ENCODE data around the gene CCDC78.
A peak's percentile ranks its signal among the peaks of the same experiment; 100 is the strongest.

The CCDC78 gene

GRCh38 chr16:685967-686366 lies 40.3 kb downstream of the CCDC78 start:
- Histone ChIP-seq H3K27ac (ENCODE audit: poor library complexity, severe bottlenecking) (no peak overlapping the region), H3K27me3 (ENCODE audit: insufficient read depth, poor library complexity, severe bottlenecking) (no peaks in the 10 kb centered on the region), H3K9me3 (ENCODE audit: severe bottlenecking) (no peaks in the 10 kb centered on the region), H3K36me3 (ENCODE audit: low read depth) (peaks cover 44% of the 10 kb centered on the region), H3K4me1 (ENCODE audit: insufficient read depth, poor library complexity, severe bottlenecking) (peaks cover 13% of the 10 kb centered on the region), H3K4me3 (ENCODE audit: severe bottlenecking) (no peak overlapping the region)
- TF ChIP-seq, protein P1, sequence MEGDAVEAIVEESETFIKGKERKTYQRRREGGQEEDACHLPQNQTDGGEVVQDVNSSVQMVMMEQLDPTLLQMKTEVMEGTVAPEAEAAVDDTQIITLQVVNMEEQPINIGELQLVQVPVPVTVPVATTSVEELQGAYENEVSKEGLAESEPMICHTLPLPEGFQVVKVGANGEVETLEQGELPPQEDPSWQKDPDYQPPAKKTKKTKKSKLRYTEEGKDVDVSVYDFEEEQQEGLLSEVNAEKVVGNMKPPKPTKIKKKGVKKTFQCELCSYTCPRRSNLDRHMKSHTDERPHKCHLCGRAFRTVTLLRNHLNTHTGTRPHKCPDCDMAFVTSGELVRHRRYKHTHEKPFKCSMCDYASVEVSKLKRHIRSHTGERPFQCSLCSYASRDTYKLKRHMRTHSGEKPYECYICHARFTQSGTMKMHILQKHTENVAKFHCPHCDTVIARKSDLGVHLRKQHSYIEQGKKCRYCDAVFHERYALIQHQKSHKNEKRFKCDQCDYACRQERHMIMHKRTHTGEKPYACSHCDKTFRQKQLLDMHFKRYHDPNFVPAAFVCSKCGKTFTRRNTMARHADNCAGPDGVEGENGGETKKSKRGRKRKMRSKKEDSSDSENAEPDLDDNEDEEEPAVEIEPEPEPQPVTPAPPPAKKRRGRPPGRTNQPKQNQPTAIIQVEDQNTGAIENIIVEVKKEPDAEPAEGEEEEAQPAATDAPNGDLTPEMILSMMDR (IDR thresholded peaks at IDR 0.05; ENCODE audit: poor library complexity, severe bottlenecking): peak; percentile 56
- no peak for ATAC-seq (ENCODE audit: low read depth)
- no peak for DNase-seq (ENCODE audit: low spot score)

DNA sequence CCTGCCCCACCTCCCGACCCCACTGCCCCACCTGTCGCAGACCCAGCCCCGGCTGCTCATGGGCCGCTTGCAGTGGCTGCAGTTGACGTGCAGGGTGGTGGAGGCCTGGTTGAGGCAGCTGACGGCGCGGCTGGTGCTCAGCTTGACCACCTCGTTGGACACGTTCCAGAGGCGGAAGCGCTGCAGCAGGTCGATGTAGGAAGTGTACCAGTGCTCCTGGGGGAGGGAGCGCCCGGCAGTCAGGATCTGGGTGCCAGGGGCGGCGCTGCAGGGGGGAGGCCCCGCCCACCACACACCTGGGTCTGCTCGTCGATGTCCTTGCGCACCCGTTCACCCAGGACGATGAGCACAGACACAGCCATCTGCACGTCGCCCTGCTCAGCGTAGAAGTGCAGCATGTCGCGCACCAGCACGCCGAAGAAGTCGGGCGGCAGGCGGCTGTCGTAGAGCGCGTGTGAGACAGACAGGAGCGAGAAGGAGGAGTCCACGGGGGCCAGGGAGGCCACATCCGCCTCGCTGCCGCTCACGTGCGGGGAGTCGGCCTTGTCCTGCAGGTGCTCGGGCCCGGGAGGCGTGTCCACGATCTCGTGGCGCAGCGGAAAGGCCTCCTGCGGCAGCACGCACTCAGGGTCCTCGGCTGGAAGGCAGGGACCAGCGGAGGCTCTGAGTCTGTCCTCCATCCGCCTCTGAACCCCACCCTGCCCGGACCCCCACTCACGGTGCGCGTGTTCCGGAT lies 41.1 kb downstream of the CCDC78 start:
- Histone ChIP-seq H3K36me3 (ENCODE audit: low read depth) (peaks cover 44% of the 10 kb centered on the region), H3K27me3 (ENCODE audit: insufficient read depth, poor library complexity, severe bottlenecking) (no peaks in the 10 kb centered on the region), H3K27ac (ENCODE audit: poor library complexity, severe bottlenecking) (peak overlapping the region; percentile 77), H3K9me3 (ENCODE audit: severe bottlenecking) (no peaks in the 10 kb centered on the region), H3K4me1 (ENCODE audit: insufficient read depth, poor library complexity, severe bottlenecking) (peaks cover 13% of the 10 kb centered on the region), H3K4me3 (ENCODE audit: severe bottlenecking) (no peak overlapping the region)
- ATAC-seq (ENCODE audit: low read depth) (no peak), DNase-seq (ENCODE audit: low spot score) (no peak)
- TF ChIP-seq, protein P1 (IDR thresholded peaks at IDR 0.05; ENCODE audit: poor library complexity, severe bottlenecking): no peak

GRCh38 chr16:684071-684794 lies 42.0 kb downstream of the CCDC78 start, which contains the start of gene JMJD8:
JMJD8 (minus strand) TSS chr16:684334; CDS start chr16:684319, 15 bp downstream.
- TF ChIP-seq, protein P1 (IDR thresholded peaks at IDR 0.05; ENCODE audit: poor library complexity, severe bottlenecking): no peak
- H3K27me3 ChIP-seq (ENCODE audit: insufficient read depth, poor library complexity, severe bottlenecking): no peaks in the 10 kb centered on the region
- no peaks in the 10 kb centered on the region for H3K9me3 ChIP-seq (ENCODE audit: severe bottlenecking)
- DNase-seq (ENCODE audit: low spot score) (peak; percentile 99), ATAC-seq (ENCODE audit: low read depth) (peak; percentile 67)
- H3K4me1 ChIP-seq (ENCODE audit: insufficient read depth, poor library complexity, severe bottlenecking): peaks cover 12% of the 10 kb centered on the region
- peak within 1 kb of the TSS; percentile 72 for H3K4me3 ChIP-seq (ENCODE audit: severe bottlenecking)
- H3K27ac ChIP-seq (ENCODE audit: poor library complexity, severe bottlenecking): peak within 1 kb of the TSS; percentile 77
- peaks cover 44% of the 10 kb centered on the region for H3K36me3 ChIP-seq (ENCODE audit: low read depth)

GRCh38 chr16:683396-684070 lies 42.7 kb downstream of the CCDC78 start:
- H3K27me3 ChIP-seq (ENCODE audit: insufficient read depth, poor library complexity, severe bottlenecking): no peaks in the 10 kb centered on the region
- no peaks in the 10 kb centered on the region for H3K9me3 ChIP-seq (ENCODE audit: severe bottlenecking)
- H3K4me3 ChIP-seq (ENCODE audit: severe bottlenecking): peak overlapping the region; percentile 72
- peaks cover 15% of the 10 kb centered on the region for H3K4me1 ChIP-seq (ENCODE audit: insufficient read depth, poor library complexity, severe bottlenecking)
- H3K36me3 ChIP-seq (ENCODE audit: low read depth): peaks cover 44% of the 10 kb centered on the region
- H3K27ac ChIP-seq (ENCODE audit: poor library complexity, severe bottlenecking): peak overlapping the region; percentile 77
- TF ChIP-seq, protein P1 (IDR thresholded peaks at IDR 0.05; ENCODE audit: poor library complexity, severe bottlenecking): no peak
- DNase-seq (ENCODE audit: low spot score) (no peak), ATAC-seq (ENCODE audit: low read depth) (peak; percentile 3; the same call in 2 of the 3 replicates)

All from RWPE2 (cell line).